GM23248 (cell line): ENCODE results near the gene ENO4.

Experiments
- EZH2 ChIP-seq: fragments of 200-600 bp; sonication (generic); IDR thresholded peaks from 2 replicates; pipeline ENCODE4 v1.6.1; 2018; ENCODE audit warnings: antibody characterized with exemption, mild to moderate bottlenecking; ENCODE audit not compliant: insufficient read depth, poor library complexity, severe bottlenecking
- EZH2phosphoT487 ChIP-seq: fragments of 200-600 bp; sonication (generic); IDR thresholded peaks from 2 replicates; pipeline ENCODE4 v1.6.1; 2018; ENCODE audit warnings: antibody characterized with exemption, moderate library complexity, mild to moderate bottlenecking, low read depth; ENCODE audit not compliant: insufficient read depth

DNA sequence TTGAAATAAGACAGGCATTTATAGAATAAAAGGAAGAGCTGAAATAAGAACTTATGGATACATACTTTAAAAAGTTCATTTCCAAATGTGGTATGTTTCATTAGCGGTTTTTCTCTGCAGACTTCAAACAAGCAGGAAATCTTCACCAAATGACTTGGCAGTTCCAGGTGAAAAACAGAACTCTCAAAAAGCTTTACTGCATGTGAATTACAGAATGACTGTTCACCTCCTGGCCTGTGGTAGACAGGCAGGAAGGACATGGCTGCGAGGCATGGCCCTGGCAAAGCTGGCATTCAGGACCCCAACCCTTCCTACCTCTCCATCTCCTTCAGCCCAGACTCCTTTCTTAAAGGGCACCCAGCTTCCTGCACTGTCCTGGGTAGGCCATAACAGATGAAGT is 21.2 kb upstream of the ENO4 start:
- TF ChIP-seq EZH2, result no peak
- no peak for TF ChIP-seq EZH2phosphoT487
